CD14-positive monocyte (primary cell): ENCODE measurements around the gene ARMC9. TPM values are rescaled to one million over a fixed set of nuclear protein-coding genes. Genes with fewer than 3 reads are reported as not detected.

ENCODE experiments used
- DNase-seq, 3 donors: peaks; one replicate each; pipeline ENCODE4 v3.0.0-alpha.2; 2011 to 2022
- H2AFZ ChIP-seq: 2 replicates; pipeline ENCODE4 v1.6.0; 2012; ENCODE audit warnings: mild to moderate bottlenecking, low read depth, low read length, inconsistent platforms; ENCODE audit not compliant: insufficient read depth, poor library complexity, severe bottlenecking
- H3K27ac ChIP-seq, 2 donors: 1 replicate in 1 of 2; 2 replicates in 1 of 2; pipeline ENCODE4 v1.5.1; 2012 to 2013; ENCODE audit warnings: low read length in 2 of 2, control low read depth in 1 of 2, inconsistent platforms in 1 of 2, low read depth in 1 of 2, mild to moderate bottlenecking in 1 of 2
- H3K27me3 ChIP-seq, 2 donors: one replicate each; pipeline versions ENCODE4 v1.6.0 to v1.6.1; 2011 to 2013; ENCODE audit warnings: low read length in 2 of 2; ENCODE audit not compliant: control insufficient read depth in 2 of 2, insufficient read depth in 2 of 2
- H3K36me3 ChIP-seq, 2 donors: replicated peaks in 1 of 2; 1 replicate in 1 of 2; 2 replicates in 1 of 2; pipeline versions ENCODE4 v1.5.1 to v1.6.1; 2012 to 2013; ENCODE audit warnings: low read length in 2 of 2, control low read depth in 1 of 2, inconsistent platforms in 1 of 2, mild to moderate bottlenecking in 1 of 2; ENCODE audit not compliant: insufficient read depth in 2 of 2, control insufficient read depth in 1 of 2
- H3K4me1 ChIP-seq, 2 donors: 1 replicate in 1 of 2; 2 replicates in 1 of 2; pipeline versions ENCODE4 v1.5.1 to v1.6.1; 2012 to 2013; ENCODE audit warnings: low read length in 2 of 2, control low read depth in 1 of 2, inconsistent platforms in 1 of 2, mild to moderate bottlenecking in 1 of 2, moderate library complexity in 1 of 2; ENCODE audit not compliant: insufficient read depth in 2 of 2, control insufficient read depth in 1 of 2
- H3K4me2 ChIP-seq: replicated peaks from 2 replicates; pipeline ENCODE3; 2012; ENCODE audit warnings: low read length, moderate library complexity, mild to moderate bottlenecking; ENCODE audit not compliant: poor library complexity, severe bottlenecking; ENCODE audit errors: extremely low read depth
- H3K4me3 ChIP-seq, 3 experiments: fragments of 200-600 bp in 1 of 3; sonication (generic) in 1 of 3; replicated peaks in 1 of 3; 1 replicate in 2 of 3; 2 replicates in 1 of 3; pipeline ENCODE4 v1.5.1; 2011 to 2013; ENCODE audit warnings: low read length in 3 of 3, mild to moderate bottlenecking in 3 of 3, control low read depth in 2 of 3, low read depth in 2 of 3, inconsistent platforms in 1 of 3, moderate library complexity in 1 of 3
- H3K79me2 ChIP-seq: 2 replicates; pipeline ENCODE4 v1.6.0; 2012; ENCODE audit warnings: mild to moderate bottlenecking, control low read depth, inconsistent platforms, low read length, moderate library complexity; ENCODE audit not compliant: insufficient read depth
- H3K9ac ChIP-seq: 2 replicates; pipeline ENCODE4 v1.6.0; 2017; ENCODE audit warnings: low read length, mild to moderate bottlenecking; ENCODE audit not compliant: insufficient read depth, poor library complexity, severe bottlenecking
- H3K9me3 ChIP-seq, 2 donors: replicated peaks in 1 of 2; 1 replicate in 1 of 2; 2 replicates in 1 of 2; pipeline versions ENCODE4 v1.5.1 to v1.6.1; 2012 to 2013; ENCODE audit warnings: low read length in 2 of 2, control low read depth in 1 of 2; ENCODE audit not compliant: control insufficient read depth in 1 of 2, insufficient read depth in 1 of 2
- H4K20me1 ChIP-seq: 2 replicates; pipeline ENCODE4 v1.6.0; 2012; ENCODE audit warnings: mild to moderate bottlenecking, low read length, control low read depth, moderate library complexity; ENCODE audit not compliant: insufficient read depth
- H3K27ac Mint-ChIP-seq, 7 donors: one replicate each; pipeline ENCODE4 v1.8.0; 2020; ENCODE audit warnings: mild to moderate bottlenecking in 7 of 7, mixed read lengths in 7 of 7, moderate library complexity in 6 of 7, inconsistent platforms in 2 of 7
- H3K27me3 Mint-ChIP-seq, 3 donors: one replicate each; pipeline ENCODE4 v1.8.0; 2021 to 2022; ENCODE audit warnings: low read depth in 3 of 3, mild to moderate bottlenecking in 3 of 3, mixed read lengths in 3 of 3, moderate library complexity in 3 of 3, inconsistent platforms in 1 of 3
- H3K36me3 Mint-ChIP-seq, 2 donors: one replicate each; pipeline ENCODE4 v1.8.0; 2020; ENCODE audit warnings: mixed read lengths in 2 of 2, inconsistent platforms in 1 of 2, mild to moderate bottlenecking in 1 of 2
- H3K4me1 Mint-ChIP-seq: one replicate; pipeline ENCODE4 v1.8.0; 2020; ENCODE audit warnings: mild to moderate bottlenecking, mixed read lengths
- H3K4me3 Mint-ChIP-seq, 2 donors: one replicate each; pipeline ENCODE4 v1.8.0; 2020; ENCODE audit warnings: mild to moderate bottlenecking in 2 of 2, mixed read lengths in 2 of 2, moderate library complexity in 1 of 2
- H3K9me3 Mint-ChIP-seq, 7 donors: one replicate each; pipeline ENCODE4 v1.8.0; 2020 to 2022; ENCODE audit warnings: mixed read lengths in 7 of 7, mild to moderate bottlenecking in 6 of 7, moderate library complexity in 6 of 7, inconsistent platforms in 2 of 7
- CTCF ChIP-seq: fragments of 200-600 bp; IDR thresholded peaks from one replicate; pipeline ENCODE4 v1.8.0; 2022; ENCODE audit warnings: antibody characterized with exemption, mild to moderate bottlenecking
- WGBS: methylation state at CpG from one replicate; pipeline ENCODE4 v1.1.5; 2013; ENCODE audit warnings: missing lambda C conversion rate; ENCODE audit not compliant: insufficient coverage; 5-methylcytosine and 5-hydroxymethylcytosine counted together
- intact Hi-C, 2 donors: fragments of 100-400 bp; cut with micrococcal nuclease; formaldehyde crosslinking; loops; one replicate each; pipeline versions ENCODE4 v1.15.0 to v1.15.1; 2023
- polyA plus RNA-seq, 3 donors: library from polyadenylated mRNA; depleted of rRNA in 1 of 3; unstranded in 2 of 3; stranded (reverse) in 1 of 3; fragments of 300-500 nt in 2 of 3; fragments of >200 nt in 1 of 3; fragmentation: Illumina TruSeq in 2 of 3; gene quantifications; 1 replicate in 2 of 3; 2 replicates in 1 of 3; pipeline ENCODE4 v1.2.3, GENCODE V29; 2012 to 2021

Gene ARMC9
- polyA plus RNA-seq, 3 donors = 0.07 to 0.27 TPM; not detected in 1

GRCh38 chr2:231287696-231288095, 89.3 kb downstream of the ARMC9 start:
- Histone ChIP-seq H3K9me3 (no peaks in the 10 kb centered on the region), H2AFZ (no peak overlapping the region), H4K20me1 (no peaks in the 10 kb centered on the region), H3K4me3 (no peak overlapping the region), H3K9ac (no peak overlapping the region), H3K4me2 (no peak overlapping the region), H3K79me2 (no peaks in the 10 kb centered on the region), H3K36me3 (no peaks in the 10 kb centered on the region), H3K27me3 (no peaks in the 10 kb centered on the region), H3K4me1 (peaks cover 0 to 3% of the 10 kb centered on the region in 2 donors), H3K27ac (no peak overlapping the region)
- WGBS = 90% methylated on average over 3 of the region's 5 CpGs
- H3K4me3 Mint-ChIP-seq = no peak overlapping the region
- no peaks in the 10 kb centered on the region for H3K9me3 Mint-ChIP-seq
- TF ChIP-seq CTCF = no peak
- H3K4me1 Mint-ChIP-seq = peaks cover 13% of the 10 kb centered on the region
- no peak overlapping the region for H3K27ac Mint-ChIP-seq
- H3K36me3 Mint-ChIP-seq = no peaks in the 10 kb centered on the region
- H3K27me3 Mint-ChIP-seq = no peaks in the 10 kb centered on the region
- DNase-seq = no peak
- intact Hi-C loops = no loop called here

DNA sequence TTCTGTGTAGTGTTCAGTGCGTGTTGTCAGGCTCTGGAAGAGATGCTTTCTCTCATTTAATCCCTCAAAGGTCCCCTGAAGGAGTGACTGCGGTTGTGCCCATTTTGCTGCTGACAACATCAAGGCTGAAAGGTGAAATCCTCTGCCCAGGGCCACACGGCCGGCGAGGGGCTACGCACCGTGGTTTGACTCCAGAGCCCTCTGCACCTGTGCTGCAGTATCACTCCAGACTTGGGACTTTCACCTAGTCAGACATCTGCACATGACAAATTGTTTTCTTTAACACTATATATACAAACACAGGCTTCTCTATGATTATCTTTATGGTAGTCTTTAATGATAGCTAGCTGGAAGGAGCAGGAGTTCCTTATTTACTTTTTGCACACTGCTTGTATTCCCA, 90.2 kb downstream of the ARMC9 start:
- Histone ChIP-seq H3K27ac (no peak overlapping the region), H3K9me3 (no peaks in the 10 kb centered on the region), H2AFZ (no peak overlapping the region), H3K4me2 (no peak overlapping the region), H3K27me3 (no peaks in the 10 kb centered on the region), H3K4me1 (peaks cover 0 to 3% of the 10 kb centered on the region in 2 donors), H3K4me3 (no peak overlapping the region), H3K9ac (no peak overlapping the region), H3K36me3 (no peaks in the 10 kb centered on the region), H3K79me2 (no peaks in the 10 kb centered on the region), H4K20me1 (no peaks in the 10 kb centered on the region)
- no peak for TF ChIP-seq CTCF
- intact Hi-C loops = no loop called here
- no peaks in the 10 kb centered on the region for H3K36me3 Mint-ChIP-seq
- H3K4me3 Mint-ChIP-seq = no peak overlapping the region
- 98% methylated on average over 6 of the region's 7 CpGs for WGBS
- no peak overlapping the region for H3K27ac Mint-ChIP-seq
- no peak for DNase-seq
- no peaks in the 10 kb centered on the region for H3K9me3 Mint-ChIP-seq
- peaks cover 13% of the 10 kb centered on the region for H3K4me1 Mint-ChIP-seq
- H3K27me3 Mint-ChIP-seq = peaks cover 0 to 3% (median 0%) of the 10 kb centered on the region in 3 donors
